Esophagus muscularis mucosa (tissue), 4 donors: Measurements from ENCODE around the gene FHIP1A. TPM values are rescaled to one million over a fixed set of nuclear protein-coding genes. Genes with fewer than 3 reads are reported as not detected.
"Not testable (repeated sequence)": the region's sequence is repeated elsewhere in the genome, so short reads cannot be mapped to it uniquely, and the experiment has no call there.

ENCODE experiments used
- DNase-seq: peaks from one replicate; pipeline ENCODE4 v3.0.0-alpha.2; 2017; ENCODE audit errors: extremely low spot score
- H3K27ac ChIP-seq, 4 donors: fragments of 200-600 bp; sonication (generic); replicated peaks in 1 of 4; 1 replicate in 3 of 4; 2 replicates in 1 of 4; pipeline ENCODE4 v1.5.1; 2016 to 2019; ENCODE audit warnings: mild to moderate bottlenecking in 1 of 4
- H3K27me3 ChIP-seq, 4 donors: fragments of 200-600 bp; sonication (generic); one replicate each; pipeline versions ENCODE4 v1.5.1 to v1.6.0; 2016 to 2019
- H3K36me3 ChIP-seq, 4 donors: fragments of 200-600 bp; sonication (generic); one replicate each; pipeline ENCODE4 v1.5.1; 2016 to 2019
- H3K4me1 ChIP-seq, 4 donors: fragments of 200-600 bp; sonication (generic); one replicate each; pipeline ENCODE4 v1.5.1; 2016 to 2019
- H3K4me3 ChIP-seq, 4 donors: fragments of 200-600 bp; sonication (generic); 1 replicate in 2 of 4; 2 replicates in 2 of 4; pipeline ENCODE4 v1.5.1; 2016 to 2019; ENCODE audit warnings: mild to moderate bottlenecking in 4 of 4, moderate library complexity in 1 of 4
- H3K9me3 ChIP-seq, 4 donors: fragments of 200-600 bp; sonication (generic); 1 replicate in 3 of 4; 2 replicates in 1 of 4; pipeline ENCODE4 v1.5.1; 2016 to 2019
- EP300 ChIP-seq: sonication (generic); formaldehyde crosslinking; IDR thresholded peaks from one replicate; pipeline ENCODE4 v1.6.1; 2017; ENCODE audit warnings: antibody characterized with exemption
- POLR2A ChIP-seq: fragments of 450-650 bp; IDR thresholded peaks from one replicate; pipeline ENCODE4 v1.6.1; 2017; ENCODE audit warnings: antibody characterized with exemption, moderate library complexity, mild to moderate bottlenecking, low read depth
- POLR2AphosphoS5 ChIP-seq, 2 donors: sonication (generic); formaldehyde crosslinking; IDR thresholded peaks; one replicate each; pipeline ENCODE4 v1.6.1; 2017; ENCODE audit warnings: antibody characterized with exemption in 2 of 2
- WGBS: methylation state at CpG from one replicate; pipeline ENCODE4 v1.1.5; 2018; 5-methylcytosine and 5-hydroxymethylcytosine counted together
- intact Hi-C: fragments of 100-400 bp; cut with DNase I; formaldehyde crosslinking; loops from one replicate; pipeline ENCODE4 v1.15.1; 2023
- total RNA-seq, 4 donors: library from RNA; depleted of rRNA; stranded (reverse); fragments of >200 nt; gene quantifications; one replicate each; pipeline versions ENCODE4 v1.1.0 to v1.2.1, GENCODE V29; 2016
- TF ChIP-seq, protein P1 (sequence below), 3 experiments: fragments of 200-600 bp in 2 of 3; fragments of 450-650 bp in 1 of 3; sonication (generic) in 2 of 3; IDR thresholded peaks; one replicate each; pipeline ENCODE4 v1.5.1; 2017 to 2019; ENCODE audit warnings: antibody characterized with exemption in 3 of 3, mild to moderate bottlenecking in 2 of 3, moderate library complexity in 1 of 3

The FHIP1A gene
- total RNA-seq, 4 donors from 2014 or later, result 0.83 to 6.2 (median 2.2) TPM

DNA sequence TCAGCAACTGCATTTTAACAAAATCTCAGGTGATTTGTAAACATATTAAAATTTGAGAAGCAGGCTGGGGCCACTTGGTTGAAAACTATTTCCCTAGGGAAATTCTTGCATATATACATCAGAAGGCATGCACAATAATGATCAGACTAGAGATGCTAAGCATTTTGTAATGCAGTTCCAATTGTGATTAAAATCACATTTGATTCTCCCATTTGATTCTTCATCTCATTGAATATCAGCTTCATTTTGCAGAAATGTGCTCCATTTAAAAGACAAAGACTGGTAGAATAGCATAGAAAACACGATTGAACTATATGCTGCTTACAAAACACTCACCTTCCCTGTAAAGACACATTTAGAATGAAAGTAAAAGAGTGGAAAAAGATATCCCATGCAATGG lies 32.4 kb upstream of the FHIP1A start:
- Histone ChIP-seq H3K9me3 (no peaks in the 10 kb centered on the region), H3K27me3 (no peaks in the 10 kb centered on the region), H3K4me3 (no peak overlapping the region), H3K36me3 (no peaks in the 10 kb centered on the region), H3K4me1 (no peaks in the 10 kb centered on the region), H3K27ac (no peak overlapping the region)
- TF ChIP-seq, protein P1, sequence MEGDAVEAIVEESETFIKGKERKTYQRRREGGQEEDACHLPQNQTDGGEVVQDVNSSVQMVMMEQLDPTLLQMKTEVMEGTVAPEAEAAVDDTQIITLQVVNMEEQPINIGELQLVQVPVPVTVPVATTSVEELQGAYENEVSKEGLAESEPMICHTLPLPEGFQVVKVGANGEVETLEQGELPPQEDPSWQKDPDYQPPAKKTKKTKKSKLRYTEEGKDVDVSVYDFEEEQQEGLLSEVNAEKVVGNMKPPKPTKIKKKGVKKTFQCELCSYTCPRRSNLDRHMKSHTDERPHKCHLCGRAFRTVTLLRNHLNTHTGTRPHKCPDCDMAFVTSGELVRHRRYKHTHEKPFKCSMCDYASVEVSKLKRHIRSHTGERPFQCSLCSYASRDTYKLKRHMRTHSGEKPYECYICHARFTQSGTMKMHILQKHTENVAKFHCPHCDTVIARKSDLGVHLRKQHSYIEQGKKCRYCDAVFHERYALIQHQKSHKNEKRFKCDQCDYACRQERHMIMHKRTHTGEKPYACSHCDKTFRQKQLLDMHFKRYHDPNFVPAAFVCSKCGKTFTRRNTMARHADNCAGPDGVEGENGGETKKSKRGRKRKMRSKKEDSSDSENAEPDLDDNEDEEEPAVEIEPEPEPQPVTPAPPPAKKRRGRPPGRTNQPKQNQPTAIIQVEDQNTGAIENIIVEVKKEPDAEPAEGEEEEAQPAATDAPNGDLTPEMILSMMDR (IDR thresholded peaks at IDR 0.05), result no peak
- no peak for DNase-seq
- intact Hi-C loops, result no loop called here
- WGBS, result 72% methylated on average over 1 of the region's 1 CpG

DNA sequence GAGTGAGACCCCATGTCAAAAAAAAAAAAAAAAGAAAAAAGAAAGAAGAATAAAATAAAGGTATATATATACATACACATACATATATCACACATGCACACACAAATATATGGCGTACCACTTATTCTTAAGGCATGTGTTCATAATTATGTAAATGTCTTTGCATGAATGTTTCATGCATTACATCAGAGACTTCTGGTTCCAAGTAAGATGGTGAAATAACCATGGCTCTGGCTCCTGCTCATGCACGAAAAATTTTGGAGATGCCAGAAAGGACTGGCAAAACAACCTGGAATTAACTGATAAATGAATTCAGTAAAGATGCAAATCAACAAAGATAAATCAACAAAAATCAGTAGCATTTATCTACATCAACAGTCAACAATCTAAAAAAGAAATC lies 19.7 kb upstream of the FHIP1A start:
- WGBS, result 85% methylated on average over 2 of the region's 2 CpGs
- Histone ChIP-seq H3K4me3 (no peak overlapping the region), H3K4me1 (no peaks in the 10 kb centered on the region), H3K27me3 (no peaks in the 10 kb centered on the region), H3K36me3 (no peaks in the 10 kb centered on the region), H3K9me3 (no peaks in the 10 kb centered on the region), H3K27ac (no peak overlapping the region)
- DNase-seq, result no peak
- TF ChIP-seq POLR2AphosphoS5 (IDR thresholded peaks at IDR 0.05) (no peak), POLR2A (no peak)
- TF ChIP-seq, protein P1 (IDR thresholded peaks at IDR 0.05), result no peak
- intact Hi-C loops, result no loop called here

DNA sequence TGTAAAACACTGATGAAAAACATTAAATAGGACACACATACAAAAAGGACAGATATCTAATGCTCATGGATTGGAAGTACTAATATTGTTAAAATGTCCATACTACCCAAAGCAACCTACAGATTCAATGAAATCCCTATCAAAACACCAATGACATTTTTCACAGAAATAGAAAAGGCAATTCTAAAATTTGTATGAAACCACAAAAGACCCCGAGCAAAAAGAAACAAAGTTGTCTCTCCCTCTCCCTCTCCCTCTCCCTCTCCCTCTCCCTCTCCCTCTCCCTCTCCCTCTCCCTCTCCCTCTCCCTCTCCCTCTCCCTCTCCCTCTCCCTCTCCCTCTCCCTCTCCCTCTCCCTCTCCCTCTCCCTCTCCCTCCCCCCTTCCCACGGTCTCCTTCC lies 19.2 kb upstream of the FHIP1A start:
- H3K9me3 ChIP-seq, DNase-seq, H3K4me1 ChIP-seq, H3K27me3 ChIP-seq, H3K4me3 ChIP-seq, H3K36me3 ChIP-seq, intact Hi-C loops, H3K27ac ChIP-seq: not testable (repeated sequence)
- WGBS, result 93% methylated on average over 2 of the region's 2 CpGs

DNA sequence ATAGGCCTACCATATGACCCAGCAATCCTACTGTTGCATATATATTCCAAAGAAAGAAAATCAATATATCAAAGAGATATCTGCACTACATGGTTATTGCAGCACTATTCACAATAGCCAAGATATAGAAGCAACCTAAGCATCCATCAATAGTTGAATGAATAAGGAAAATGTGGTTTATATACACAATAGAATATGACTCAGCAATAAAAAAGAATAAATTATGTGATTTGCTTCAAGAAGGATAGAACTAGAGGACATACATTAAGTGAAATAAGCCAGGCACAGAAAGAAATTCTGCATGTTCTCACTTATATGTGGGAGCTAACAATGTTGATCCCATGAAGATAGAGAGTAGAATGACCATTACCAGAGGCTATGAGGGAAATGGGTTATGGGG lies 13.1 kb upstream of the FHIP1A start:
- no peak overlapping the region for H3K4me3 ChIP-seq
- intact Hi-C loops, result no loop called here
- H3K27ac ChIP-seq, result no peak overlapping the region
- no peaks in the 10 kb centered on the region for H3K36me3 ChIP-seq
- H3K9me3 ChIP-seq, result peaks cover 0 to 4% (median 0%) of the 10 kb centered on the region in 4 donors
- TF ChIP-seq, protein P1 (IDR thresholded peaks at IDR 0.05), result no peak
- TF ChIP-seq POLR2A (no peak), POLR2AphosphoS5 (IDR thresholded peaks at IDR 0.05) (no peak), EP300 (no peak)
- H3K27me3 ChIP-seq, result no peaks in the 10 kb centered on the region
- DNase-seq, result no peak
- H3K4me1 ChIP-seq, result no peaks in the 10 kb centered on the region

DNA sequence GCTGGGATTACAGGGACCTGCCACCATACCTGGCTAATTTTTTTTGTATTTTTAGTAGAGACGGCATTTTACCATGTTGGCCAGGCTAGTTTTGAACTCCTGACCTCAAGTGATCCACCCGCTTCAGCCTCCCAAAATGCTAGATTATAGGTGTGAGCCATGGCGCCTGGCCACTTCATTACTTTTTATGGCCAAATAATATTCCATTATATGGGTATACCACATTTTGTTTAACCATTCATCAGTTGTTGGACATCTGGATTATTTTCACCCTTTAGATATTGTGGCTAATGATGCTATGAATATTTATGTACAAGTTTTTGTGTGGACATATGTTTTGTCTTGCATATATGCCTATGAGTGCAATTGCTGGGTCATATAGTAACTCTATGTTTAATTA lies 8.6 kb upstream of the FHIP1A start:
- intact Hi-C loops, result no loop called here
- WGBS, result 92% methylated on average over 3 of the region's 3 CpGs
- H3K27me3 ChIP-seq, result no peaks in the 10 kb centered on the region
- TF ChIP-seq POLR2AphosphoS5 (IDR thresholded peaks at IDR 0.05) (no peak), EP300 (no peak), POLR2A (no peak)
- TF ChIP-seq, protein P1 (IDR thresholded peaks at IDR 0.05), result no peak
- H3K27ac ChIP-seq, result no peak overlapping the region
- H3K36me3 ChIP-seq, result no peaks in the 10 kb centered on the region
- H3K4me3 ChIP-seq, result no peak overlapping the region
- no peak for DNase-seq
- H3K4me1 ChIP-seq, result no peaks in the 10 kb centered on the region
- H3K9me3 ChIP-seq, result peaks cover 0 to 4% (median 0%) of the 10 kb centered on the region in 4 donors
